Measurements from ENCODE around the gene CACNA1C. TPM values are rescaled to one million over a fixed set of nuclear protein-coding genes. Genes with fewer than 3 reads are reported as not detected.

Gene CACNA1C
- total RNA-seq, 2 donors from 2014 or later, result 8.1 to 18.2 TPM

DNA sequence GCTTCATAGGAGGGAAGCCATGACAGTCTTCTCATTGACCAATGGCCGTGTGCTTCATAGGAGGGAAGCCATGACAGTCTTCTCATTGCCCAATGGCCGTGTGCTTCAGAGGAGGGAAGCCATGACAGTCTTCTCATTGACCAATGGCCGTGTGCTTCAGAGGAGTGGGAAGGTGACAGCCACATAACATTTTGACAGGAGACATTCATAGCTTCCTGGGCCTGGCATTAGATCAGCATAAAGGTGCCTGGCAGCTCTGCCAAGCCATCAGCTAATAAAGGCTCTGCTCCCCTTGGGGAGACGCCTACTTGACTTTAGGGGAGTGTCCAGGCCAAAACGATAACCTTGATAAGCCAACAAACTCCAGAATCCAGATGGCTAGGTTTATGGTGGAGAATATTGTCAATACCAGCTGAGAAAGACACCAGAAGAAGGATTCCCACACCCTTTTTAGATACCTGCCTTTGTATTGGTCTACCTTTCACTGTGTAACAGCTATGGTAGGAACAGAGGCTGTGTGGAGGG lies 468.0 kb downstream of the CACNA1C start:
- no peaks in the 10 kb centered on the region for H3K4me1 ChIP-seq (replicated peaks)
- no peaks in the 10 kb centered on the region for H3K36me3 ChIP-seq
- H3K4me3 ChIP-seq, result no peak overlapping the region
- no peaks in the 10 kb centered on the region for H3K9me3 ChIP-seq
- WGBS, result 94% methylated on average over 5 of the region's 5 CpGs
- no peak for TF ChIP-seq POLR2AphosphoS5 (IDR thresholded peaks at IDR 0.05)
- TF ChIP-seq POLR2A (IDR thresholded peaks at IDR 0.05), result no peak
- no peak for TF ChIP-seq CTCF (IDR thresholded peaks at IDR 0.05)
- no peaks in the 10 kb centered on the region for H3K27me3 ChIP-seq (replicated peaks; ENCODE audit: insufficient read depth)
- H3K27ac ChIP-seq, result no peak overlapping the region
- DNase-seq (ENCODE audit: low spot score), result no peak
- intact Hi-C loops (cut with DNase I), result no loop called here

DNA sequence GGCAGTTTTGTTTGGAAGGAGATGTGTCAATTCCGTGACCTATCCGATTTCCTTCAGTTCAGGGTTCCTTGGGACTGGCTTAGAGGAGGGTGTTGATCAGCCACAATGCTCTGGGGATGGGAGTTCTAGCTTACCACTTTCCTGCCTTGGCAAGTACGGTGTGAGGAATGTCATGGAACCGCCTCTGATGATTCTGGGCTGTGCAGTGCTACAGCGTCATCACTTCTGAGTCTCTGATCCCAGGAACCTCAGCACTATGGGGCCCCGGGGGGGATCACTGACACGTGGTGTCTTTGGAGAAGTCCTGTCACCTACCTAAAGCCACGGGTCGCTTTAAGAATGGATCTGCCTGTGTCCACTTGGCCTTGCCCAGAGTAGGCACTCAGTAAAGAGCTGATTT lies 470.5 kb downstream of the CACNA1C start:
- H3K4me3 ChIP-seq, result no peak overlapping the region
- intact Hi-C loops (cut with DNase I), result no loop called here
- H3K27me3 ChIP-seq (replicated peaks; ENCODE audit: insufficient read depth), result no peaks in the 10 kb centered on the region
- H3K36me3 ChIP-seq, result no peaks in the 10 kb centered on the region
- no peak overlapping the region for H3K27ac ChIP-seq
- no peaks in the 10 kb centered on the region for H3K4me1 ChIP-seq (replicated peaks)
- WGBS, result 94% methylated on average over 9 of the region's 9 CpGs
- TF ChIP-seq POLR2AphosphoS5 (IDR thresholded peaks at IDR 0.05), result no peak
- TF ChIP-seq CTCF (IDR thresholded peaks at IDR 0.05), result no peak
- TF ChIP-seq POLR2A (IDR thresholded peaks at IDR 0.05), result no peak
- DNase-seq (ENCODE audit: low spot score), result no peak
- no peaks in the 10 kb centered on the region for H3K9me3 ChIP-seq

DNA sequence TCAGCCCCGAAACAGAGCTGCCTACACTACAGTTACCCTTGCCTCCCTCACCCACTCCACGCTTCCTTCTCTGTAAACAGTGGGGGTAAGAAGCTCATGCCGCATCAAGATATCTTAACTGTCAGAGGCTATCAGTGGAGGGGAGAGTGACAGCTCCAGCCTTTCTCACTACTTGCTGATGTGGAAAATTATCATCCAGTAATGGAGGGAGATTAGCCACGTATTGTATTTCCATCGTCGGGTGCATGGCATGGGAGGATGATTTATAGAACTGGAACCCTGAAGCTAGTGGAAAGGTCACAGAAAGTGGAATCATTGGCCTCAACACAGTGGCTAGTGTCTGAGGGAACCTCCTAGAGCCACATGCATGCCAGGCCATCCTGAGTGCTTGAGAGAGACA lies 471.1 kb downstream of the CACNA1C start:
- Histone ChIP-seq H3K27ac (no peak overlapping the region), H3K36me3 (no peaks in the 10 kb centered on the region), H3K27me3 (replicated peaks; ENCODE audit: insufficient read depth) (no peaks in the 10 kb centered on the region), H3K4me1 (replicated peaks) (no peaks in the 10 kb centered on the region), H3K9me3 (no peaks in the 10 kb centered on the region), H3K4me3 (no peak overlapping the region)
- TF ChIP-seq CTCF (IDR thresholded peaks at IDR 0.05) (no peak), POLR2AphosphoS5 (IDR thresholded peaks at IDR 0.05) (no peak), POLR2A (IDR thresholded peaks at IDR 0.05) (no peak)
- 76% methylated on average over 6 of the region's 6 CpGs for WGBS
- no peak for DNase-seq (ENCODE audit: low spot score)
- intact Hi-C loops (cut with DNase I), result no loop called here

DNA sequence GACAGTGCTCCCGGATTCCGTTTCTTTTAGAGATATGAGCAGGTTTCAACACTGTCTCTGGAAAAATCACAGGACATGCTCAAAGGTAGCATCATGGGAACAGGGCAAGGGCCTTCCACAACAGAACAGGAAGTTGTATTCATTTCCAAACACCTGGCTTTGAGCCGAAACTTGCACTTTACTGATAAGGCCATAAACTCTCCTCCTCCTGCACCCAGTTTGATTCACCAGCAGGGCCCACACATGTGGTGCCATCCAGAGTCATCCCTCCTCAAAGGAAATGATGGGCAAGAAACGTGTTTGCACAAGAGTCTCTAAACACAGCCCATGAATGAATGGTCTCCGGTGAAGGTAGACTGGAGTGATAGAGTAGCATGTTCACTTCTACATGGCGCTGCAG lies 473.6 kb downstream of the CACNA1C start:
- H3K27ac ChIP-seq, result no peak overlapping the region
- intact Hi-C loops (cut with DNase I), result no loop called here
- TF ChIP-seq CTCF (IDR thresholded peaks at IDR 0.05) (no peak), POLR2AphosphoS5 (IDR thresholded peaks at IDR 0.05) (no peak), POLR2A (IDR thresholded peaks at IDR 0.05) (no peak)

GRCh38 chr12:2528001-2528400 lies 475.2 kb downstream of the CACNA1C start:
- Histone ChIP-seq H3K27ac (no peak overlapping the region), H3K4me3 (no peak overlapping the region), H3K9me3 (no peaks in the 10 kb centered on the region), H3K36me3 (no peaks in the 10 kb centered on the region), H3K4me1 (replicated peaks) (no peaks in the 10 kb centered on the region), H3K27me3 (replicated peaks; ENCODE audit: insufficient read depth) (no peaks in the 10 kb centered on the region)
- no peak for DNase-seq (ENCODE audit: low spot score)
- intact Hi-C loops (cut with DNase I), result no loop called here
- TF ChIP-seq POLR2A (IDR thresholded peaks at IDR 0.05) (no peak), CTCF (IDR thresholded peaks at IDR 0.05) (no peak), POLR2AphosphoS5 (IDR thresholded peaks at IDR 0.05) (no peak)
- WGBS, result 51% methylated on average over 4 of the region's 4 CpGs

More for the DNA sequence above, 473.6 kb downstream of the CACNA1C start:
- H3K4me3 ChIP-seq, result no peak overlapping the region
- no peaks in the 10 kb centered on the region for H3K4me1 ChIP-seq (replicated peaks)
- DNase-seq (ENCODE audit: low spot score), result no peak
- no peaks in the 10 kb centered on the region for H3K27me3 ChIP-seq (replicated peaks; ENCODE audit: insufficient read depth)
- H3K9me3 ChIP-seq, result no peaks in the 10 kb centered on the region
- 88% methylated on average over 6 of the region's 6 CpGs for WGBS
- H3K36me3 ChIP-seq, result no peaks in the 10 kb centered on the region
